GM06990 (cell line): ENCODE measurements around the gene DPYSL4.

ENCODE experiments used
- DNase-seq: peaks from one replicate; pipeline ENCODE4 v3.0.0-alpha.2; 2011; ENCODE audit not compliant: insufficient read length; ENCODE audit errors: extremely low read depth
- H3K27me3 ChIP-seq: replicated peaks from 2 replicates; pipeline ENCODE4 v1.6.0; 2011; ENCODE audit warnings: low read length; ENCODE audit not compliant: control insufficient read depth, insufficient read depth
- H3K36me3 ChIP-seq: 2 replicates; pipeline ENCODE4 v1.5.1; 2011; ENCODE audit warnings: low read length; ENCODE audit not compliant: control insufficient read depth, insufficient read depth
- H3K4me3 ChIP-seq: replicated peaks from 2 replicates; pipeline ENCODE4 v1.5.1; 2011; ENCODE audit warnings: low read depth, mild to moderate bottlenecking, control low read depth, low read length
- TF ChIP-seq, protein P1 (sequence below): IDR thresholded peaks from 2 replicates; pipeline ENCODE4 v1.5.1; 2011; ENCODE audit warnings: low read length, control low read depth, mild to moderate bottlenecking, inconsistent platforms; ENCODE audit not compliant: insufficient read depth, poor library complexity, severe bottlenecking

DPYSL4 gene

DNA sequence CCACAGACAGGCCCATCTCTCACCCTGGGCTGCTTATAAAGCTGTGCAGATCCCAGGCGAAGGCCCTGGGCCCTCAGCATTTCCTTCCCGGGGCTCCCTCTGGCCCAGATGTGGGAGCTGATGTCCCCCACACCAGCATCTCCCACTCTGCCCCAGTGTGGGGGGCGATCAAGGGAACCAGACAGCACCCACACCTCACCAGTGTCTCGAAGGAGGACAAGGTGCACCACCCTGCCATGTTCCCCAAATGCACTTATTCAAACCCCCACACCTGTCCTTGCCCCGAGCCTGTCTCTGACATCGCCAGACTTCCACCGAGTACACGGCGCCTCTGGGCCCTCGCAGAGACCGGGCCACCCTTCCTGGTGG lies 19.6 kb downstream of the DPYSL4 start:
- Histone ChIP-seq H3K36me3 (no peaks in the 10 kb centered on the region), H3K27me3 (no peaks in the 10 kb centered on the region)
- TF ChIP-seq, protein P1, sequence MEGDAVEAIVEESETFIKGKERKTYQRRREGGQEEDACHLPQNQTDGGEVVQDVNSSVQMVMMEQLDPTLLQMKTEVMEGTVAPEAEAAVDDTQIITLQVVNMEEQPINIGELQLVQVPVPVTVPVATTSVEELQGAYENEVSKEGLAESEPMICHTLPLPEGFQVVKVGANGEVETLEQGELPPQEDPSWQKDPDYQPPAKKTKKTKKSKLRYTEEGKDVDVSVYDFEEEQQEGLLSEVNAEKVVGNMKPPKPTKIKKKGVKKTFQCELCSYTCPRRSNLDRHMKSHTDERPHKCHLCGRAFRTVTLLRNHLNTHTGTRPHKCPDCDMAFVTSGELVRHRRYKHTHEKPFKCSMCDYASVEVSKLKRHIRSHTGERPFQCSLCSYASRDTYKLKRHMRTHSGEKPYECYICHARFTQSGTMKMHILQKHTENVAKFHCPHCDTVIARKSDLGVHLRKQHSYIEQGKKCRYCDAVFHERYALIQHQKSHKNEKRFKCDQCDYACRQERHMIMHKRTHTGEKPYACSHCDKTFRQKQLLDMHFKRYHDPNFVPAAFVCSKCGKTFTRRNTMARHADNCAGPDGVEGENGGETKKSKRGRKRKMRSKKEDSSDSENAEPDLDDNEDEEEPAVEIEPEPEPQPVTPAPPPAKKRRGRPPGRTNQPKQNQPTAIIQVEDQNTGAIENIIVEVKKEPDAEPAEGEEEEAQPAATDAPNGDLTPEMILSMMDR: no peak

DNA sequence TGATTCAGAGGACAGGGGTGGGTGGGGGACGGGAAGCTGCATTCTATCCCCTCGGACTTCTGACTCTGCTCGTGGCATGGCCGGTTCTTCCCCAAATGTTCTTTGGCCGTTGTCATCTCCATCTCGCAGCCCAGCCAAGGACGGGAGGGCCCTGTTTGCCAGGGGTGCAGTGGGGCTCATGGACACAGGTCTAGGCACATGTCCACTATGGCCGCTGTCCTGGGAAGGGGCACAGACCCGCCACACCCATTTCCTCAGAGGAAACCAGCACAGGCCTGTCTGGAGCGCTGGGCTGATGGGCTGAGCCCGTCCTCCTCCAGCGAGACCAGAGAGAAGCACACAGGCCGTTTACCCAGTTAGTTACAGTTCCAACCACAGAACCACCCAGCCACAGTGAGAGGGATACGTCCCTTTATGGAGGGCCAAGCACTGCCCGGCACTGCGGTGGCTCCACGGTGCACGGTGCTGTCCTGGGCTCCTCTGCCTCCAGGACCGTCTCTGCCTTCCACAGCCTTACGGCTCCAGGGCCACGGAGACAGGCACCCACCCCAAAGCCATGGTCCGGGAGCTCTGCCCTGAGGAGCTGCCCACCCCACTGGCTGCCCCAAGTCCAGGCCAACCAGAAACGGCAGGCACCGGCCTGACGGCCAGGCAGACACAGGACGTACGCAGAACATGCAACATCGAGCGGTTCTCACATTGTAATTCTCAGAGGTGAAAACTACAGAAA lies 20.2 kb downstream of the DPYSL4 start:
- no peak overlapping the region for H3K4me3 ChIP-seq
- TF ChIP-seq, protein P1: no peak
- H3K36me3 ChIP-seq: no peaks in the 10 kb centered on the region
- DNase-seq: no peak
- no peaks in the 10 kb centered on the region for H3K27me3 ChIP-seq

More for the DNA sequence above, 19.6 kb downstream of the DPYSL4 start:
- no peak overlapping the region for H3K4me3 ChIP-seq
- no peak for DNase-seq

DNA sequence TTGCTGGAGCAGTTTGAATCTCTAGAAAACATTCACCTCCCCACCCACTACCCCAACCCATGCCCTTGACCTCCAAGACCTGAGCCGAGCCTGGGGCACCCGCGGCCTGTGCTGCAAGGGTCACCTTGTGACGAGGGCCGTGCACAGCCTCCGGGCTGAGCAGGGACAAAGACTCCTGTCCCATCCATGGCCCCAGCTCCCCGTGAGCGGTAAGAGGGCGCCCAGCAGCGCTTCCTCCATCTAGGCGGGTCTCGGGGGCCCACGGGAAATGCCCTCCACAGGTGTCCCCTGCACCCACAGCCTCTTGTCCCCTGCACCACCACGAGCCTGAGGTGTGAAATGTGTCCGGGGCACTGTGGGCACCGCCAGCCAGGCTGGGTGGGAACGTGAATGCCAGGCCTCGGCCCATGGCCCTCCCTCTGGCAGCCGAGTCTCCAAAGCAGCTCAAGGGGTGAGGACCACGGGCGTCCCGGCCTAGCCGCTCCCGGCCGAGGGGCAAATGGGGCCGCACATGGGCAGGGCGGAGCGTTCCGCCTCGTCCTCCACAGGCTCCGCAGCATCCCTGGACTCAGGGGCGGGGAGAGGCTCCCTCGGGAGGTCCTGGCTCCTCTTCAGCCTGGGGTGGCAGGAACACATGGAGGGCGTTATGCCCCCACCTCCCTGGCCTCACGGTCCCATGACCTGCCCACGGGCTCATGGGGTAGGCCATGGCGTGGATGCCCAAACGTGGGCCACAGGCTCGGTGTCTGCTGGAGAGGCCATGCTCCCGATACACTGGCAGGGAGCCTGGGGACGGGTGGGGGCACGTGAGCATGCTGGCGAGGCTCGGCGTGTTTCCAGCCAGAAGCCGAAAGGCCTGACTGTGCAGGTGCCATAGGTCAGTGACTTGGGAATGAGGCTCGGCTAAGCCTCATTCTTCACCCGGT lies 21.1 kb downstream of the DPYSL4 start:
- DNase-seq: no peak

DNA sequence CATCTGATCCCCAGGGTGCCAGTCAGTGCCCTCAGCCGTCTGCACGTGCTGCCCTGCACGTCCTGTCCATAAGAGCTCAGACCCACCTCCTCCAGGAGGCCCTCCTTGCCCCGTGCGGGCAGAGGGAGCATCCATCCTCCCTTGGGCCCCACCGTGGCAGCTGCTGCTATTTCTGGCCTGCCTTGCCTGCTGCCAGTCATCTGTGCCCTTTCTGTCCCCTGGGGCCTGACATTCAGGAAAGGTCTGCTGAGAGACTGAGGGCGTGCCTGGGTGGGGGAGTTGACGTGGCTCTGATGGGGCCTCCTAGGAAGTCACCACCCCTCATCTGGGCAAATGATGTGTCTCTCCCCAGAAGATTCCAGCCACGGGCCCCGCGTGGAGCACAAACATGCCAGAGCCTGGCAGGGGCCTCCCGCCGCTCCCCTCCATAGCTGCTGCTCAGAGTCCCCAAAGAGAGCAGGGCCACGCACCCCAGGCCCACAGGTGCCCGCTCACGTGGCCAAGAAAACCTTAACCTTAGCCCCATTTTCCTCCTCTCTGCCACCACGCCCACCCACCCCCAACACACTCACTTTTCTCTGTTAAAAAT lies 21.8 kb downstream of the DPYSL4 start:
- Histone ChIP-seq H3K36me3 (no peaks in the 10 kb centered on the region), H3K27me3 (no peaks in the 10 kb centered on the region), H3K4me3 (no peak overlapping the region)
- TF ChIP-seq, protein P1: no peak
- DNase-seq: no peak

More for the DNA sequence above, 21.1 kb downstream of the DPYSL4 start:
- H3K27me3 ChIP-seq: no peaks in the 10 kb centered on the region
- TF ChIP-seq, protein P1: no peak
- no peaks in the 10 kb centered on the region for H3K36me3 ChIP-seq
- no peak overlapping the region for H3K4me3 ChIP-seq

DNA sequence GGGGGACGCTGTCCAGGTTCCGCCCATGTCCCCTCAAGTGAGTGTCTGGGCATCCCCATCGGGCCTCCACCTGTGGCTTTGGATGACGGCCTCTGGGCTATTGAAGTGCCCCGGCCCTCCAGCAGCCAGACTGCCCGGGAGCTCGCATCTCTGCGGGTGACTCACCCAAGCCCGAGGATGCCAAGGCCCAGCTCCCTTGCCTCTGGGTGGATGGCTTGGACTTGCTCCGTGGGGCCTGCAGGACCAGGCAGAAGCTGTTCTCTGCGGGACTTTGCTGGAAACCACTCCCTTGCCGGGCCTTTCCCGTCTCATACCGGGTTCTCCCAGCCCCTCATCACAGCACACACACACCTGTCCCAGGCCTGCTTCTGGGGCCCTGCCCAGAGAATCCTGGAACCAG lies 22.4 kb downstream of the DPYSL4 start:
- TF ChIP-seq, protein P1: no peak
- H3K36me3 ChIP-seq: no peaks in the 10 kb centered on the region
- H3K27me3 ChIP-seq: no peaks in the 10 kb centered on the region
- DNase-seq: no peak
- no peak overlapping the region for H3K4me3 ChIP-seq
